GM12891 (cell line): ENCODE results near the gene DOCK8.

Experiments used
- DNase-seq: peaks from one replicate; pipeline ENCODE4 v3.0.0; 2011; ENCODE audit warnings: low spot score; ENCODE audit not compliant: insufficient read length
- FAIRE-seq: peaks from 2 replicates; lab custom pipeline; 2011; peaks lifted over from hg19 to GRCh38; lab: Jason Lieb, UNC
- PAX5 ChIP-seq: IDR thresholded peaks from 2 replicates; pipeline ENCODE4 v1.6.1; 2011; ENCODE audit warnings: low read length, moderate library complexity, mild to moderate bottlenecking; ENCODE audit not compliant: insufficient read depth, severe bottlenecking
- POLR2A ChIP-seq: IDR thresholded peaks from 2 replicates; pipeline ENCODE4 v1.6.1; 2011; ENCODE audit warnings: low read depth, low read length, control low read depth
- POLR2AphosphoS5 ChIP-seq: IDR thresholded peaks from 2 replicates; pipeline ENCODE4 v1.6.1; 2011; ENCODE audit warnings: low read depth, low read length, control low read depth
- POU2F2 ChIP-seq: IDR thresholded peaks from 2 replicates; pipeline ENCODE4 v1.6.1; 2011; ENCODE audit warnings: low read depth, mild to moderate bottlenecking, control low read depth, low read length, moderate library complexity
- SPI1 ChIP-seq: IDR thresholded peaks from 2 replicates; pipeline ENCODE4 v1.6.1; 2011; ENCODE audit warnings: low read depth, low read length, control low read depth
- TAF1 ChIP-seq: IDR thresholded peaks from 2 replicates; pipeline ENCODE4 v1.6.1; 2011; ENCODE audit warnings: low read depth, low read length, control low read depth

The DOCK8 gene

DNA sequence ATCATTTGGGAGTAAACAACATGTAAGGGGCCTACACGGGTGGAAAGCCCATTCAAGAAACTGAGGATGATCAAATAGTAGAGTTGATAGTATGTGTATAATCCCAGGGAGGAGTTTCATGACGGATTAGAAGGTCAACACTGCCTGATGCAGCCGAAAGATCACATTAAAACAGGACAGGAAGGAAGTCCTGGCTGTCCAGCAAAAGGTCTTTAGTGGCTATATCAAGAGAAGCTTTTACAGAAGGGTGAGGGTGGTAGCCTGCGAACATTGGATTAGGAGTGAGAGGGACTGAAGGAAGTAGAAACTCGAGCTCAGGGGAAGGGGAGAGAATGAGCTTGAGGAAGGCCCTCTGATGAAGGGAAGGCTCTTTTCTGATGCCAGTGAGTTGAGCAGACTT lies 36.0 kb downstream of the DOCK8 start:
- FAIRE-seq (no peak), DNase-seq (no peak)
- no peak for TF ChIP-seq SPI1
- no peak for TF ChIP-seq PAX5
- TF ChIP-seq POU2F2, result no peak
- no peak for TF ChIP-seq POLR2AphosphoS5
- no peak for TF ChIP-seq TAF1
- no peak for TF ChIP-seq POLR2A

DNA sequence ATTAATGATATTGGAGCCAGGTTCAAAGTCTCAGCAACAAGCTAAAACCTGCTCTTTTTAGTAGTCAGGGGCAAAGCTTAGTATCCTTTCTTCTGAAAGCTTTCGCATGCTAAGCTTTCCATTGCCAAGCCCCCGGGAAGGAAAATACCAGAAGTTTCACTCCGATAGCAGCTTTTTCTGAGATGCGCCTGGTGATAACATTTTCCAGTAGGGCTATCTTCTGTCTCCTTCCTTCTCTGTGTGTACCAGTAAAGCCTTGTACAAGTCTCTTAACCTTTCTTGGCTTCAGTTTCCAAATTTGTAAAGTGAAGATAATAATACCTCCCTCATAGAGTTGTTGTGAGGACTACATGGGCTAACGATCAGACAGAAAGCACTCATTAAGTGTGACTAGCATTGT lies 36.7 kb downstream of the DOCK8 start:
- DNase-seq (no peak), FAIRE-seq (no peak)
- TF ChIP-seq SPI1 (no peak), TAF1 (no peak), POU2F2 (no peak), POLR2AphosphoS5 (no peak), POLR2A (no peak), PAX5 (no peak)

DNA sequence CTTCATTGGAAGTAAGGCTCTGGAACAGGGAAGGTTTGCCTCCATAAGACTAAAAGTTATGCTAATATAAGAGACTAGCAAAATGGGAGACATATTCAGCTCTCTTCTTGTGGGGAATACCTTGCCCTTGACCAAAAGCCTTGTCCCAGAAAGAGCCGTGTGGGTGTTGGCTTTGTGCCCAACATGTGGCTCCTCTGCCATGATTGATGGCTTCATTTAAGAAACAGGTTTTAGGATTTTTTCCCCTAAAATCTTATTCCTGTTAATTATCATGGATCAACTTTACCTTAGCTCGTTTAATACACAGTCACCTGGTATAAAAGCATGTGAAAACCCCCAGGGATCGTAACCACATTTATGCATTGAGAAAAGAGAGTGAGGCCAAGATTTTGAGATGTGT lies 38.9 kb downstream of the DOCK8 start:
- no peak for FAIRE-seq
- no peak for DNase-seq
- TF ChIP-seq TAF1 (no peak), POLR2A (no peak), POLR2AphosphoS5 (no peak), PAX5 (no peak)

DNA sequence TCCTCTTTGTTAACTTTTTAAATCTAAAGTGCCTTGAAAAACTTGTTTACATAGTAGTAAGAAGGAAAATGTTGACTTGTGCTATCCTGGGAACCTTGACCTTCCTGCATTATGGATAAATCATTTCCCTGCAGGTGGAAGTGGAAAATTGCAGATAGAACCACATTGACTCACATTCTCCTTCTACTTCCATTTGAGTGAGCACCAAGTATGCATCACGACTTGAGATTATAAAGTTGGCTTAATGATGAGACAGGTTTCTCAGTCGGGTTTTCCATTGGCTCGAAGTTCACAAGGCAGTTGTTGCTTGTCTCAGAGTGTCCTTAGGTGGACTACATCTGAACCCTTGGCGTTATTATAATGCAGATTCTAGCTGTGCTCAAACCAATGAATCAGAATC lies 39.9 kb downstream of the DOCK8 start:
- no peak for TF ChIP-seq POU2F2
- no peak for TF ChIP-seq TAF1
- no peak for TF ChIP-seq SPI1
- no peak for TF ChIP-seq POLR2AphosphoS5
- no peak for TF ChIP-seq PAX5
- TF ChIP-seq POLR2A, result no peak
- DNase-seq (no peak), FAIRE-seq (no peak)

DNA sequence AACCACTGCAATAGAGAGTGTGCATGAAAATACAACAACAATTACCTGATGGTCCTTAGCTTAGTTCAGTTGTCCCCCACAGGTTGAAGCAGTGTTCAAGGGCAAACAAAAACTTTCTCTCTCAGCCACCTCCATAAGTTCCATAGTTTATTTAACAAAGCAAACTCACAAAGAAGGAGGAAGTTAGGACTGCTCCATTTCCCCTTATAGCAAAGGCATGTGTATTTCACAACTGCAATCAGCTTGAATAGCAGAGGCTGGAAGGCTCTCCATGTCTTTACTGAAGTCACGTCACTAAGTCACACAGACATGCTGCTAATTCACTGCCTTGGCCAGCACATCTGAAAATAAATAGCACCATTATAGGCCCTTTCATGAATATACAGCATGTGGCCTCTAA lies 43.3 kb downstream of the DOCK8 start:
- TF ChIP-seq PAX5, result no peak
- TF ChIP-seq TAF1, result no peak
- no peak for TF ChIP-seq SPI1
- TF ChIP-seq POLR2A, result no peak
- TF ChIP-seq POU2F2, result no peak
- no peak for TF ChIP-seq POLR2AphosphoS5
- DNase-seq (no peak), FAIRE-seq (peak; percentile 35)

DNA sequence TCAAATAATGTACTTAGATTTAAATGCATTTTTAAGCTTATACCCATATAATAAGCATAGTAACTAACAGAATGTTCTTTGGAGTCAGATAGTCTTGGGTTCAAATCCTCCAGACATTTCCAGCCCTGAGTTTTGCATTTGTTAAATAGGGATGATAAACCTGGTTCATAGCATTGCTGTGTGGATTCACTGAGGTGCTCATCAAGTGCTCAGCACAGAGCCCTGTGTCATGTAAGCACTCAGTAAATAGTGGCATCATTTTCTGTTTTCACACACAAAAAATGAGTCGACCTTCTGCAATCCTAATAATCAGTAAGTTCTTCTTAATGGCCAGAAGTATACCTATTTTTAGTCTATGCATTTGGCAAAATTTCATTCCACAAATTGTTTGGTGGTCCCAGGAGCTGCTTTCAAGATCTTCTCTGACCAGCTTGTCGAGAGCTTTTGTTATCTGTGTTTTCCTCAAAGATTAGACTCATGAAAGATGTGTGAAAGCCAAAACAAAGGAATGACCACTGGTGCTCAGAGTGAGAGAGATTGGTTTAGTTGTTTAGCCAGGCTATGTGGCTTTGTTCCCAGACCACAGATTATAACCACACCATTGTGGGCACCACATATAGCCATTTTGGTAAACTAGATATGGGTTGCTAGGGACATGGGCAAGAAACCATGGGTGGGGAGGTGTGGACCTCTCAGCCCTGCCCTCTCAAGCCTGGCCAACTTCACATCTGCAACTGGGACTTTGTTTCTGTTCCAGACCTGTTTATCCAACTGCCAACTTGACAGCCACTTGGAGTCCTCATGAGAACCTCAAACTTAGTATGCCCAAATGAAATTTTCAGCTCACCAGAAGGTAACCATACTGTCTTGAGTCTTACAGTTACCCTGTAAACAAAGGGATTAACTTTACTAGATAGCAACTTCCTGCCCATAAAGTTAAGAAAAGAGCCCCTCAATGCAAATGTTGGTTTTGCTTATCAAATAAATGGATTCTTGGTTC lies 45.0 kb downstream of the DOCK8 start:
- DNase-seq (no peak), FAIRE-seq (peak; percentile 60)
- TF ChIP-seq POLR2A, result no peak
- TF ChIP-seq TAF1, result no peak
- TF ChIP-seq POU2F2, result no peak
- no peak for TF ChIP-seq SPI1
- no peak for TF ChIP-seq POLR2AphosphoS5
- TF ChIP-seq PAX5, result no peak

DNA sequence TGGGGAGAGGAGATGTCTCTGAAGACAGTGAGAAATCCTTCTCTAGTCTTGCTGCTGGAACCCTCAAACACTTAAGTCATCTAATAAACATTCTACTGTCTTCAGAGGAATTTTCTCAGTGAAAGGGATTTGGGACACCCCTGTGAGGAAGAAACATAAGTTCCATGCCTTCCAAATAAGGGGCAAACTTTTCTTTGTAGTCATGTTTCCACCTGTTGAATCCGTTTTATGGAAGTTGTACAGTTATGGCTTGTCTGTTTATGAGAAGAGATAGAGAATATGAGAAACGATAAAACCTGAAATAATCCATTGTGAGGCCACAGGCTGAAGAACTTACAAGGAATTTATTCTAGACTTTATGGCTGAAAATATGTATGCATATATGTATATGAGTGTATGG lies 49.6 kb downstream of the DOCK8 start:
- FAIRE-seq (no peak), DNase-seq (no peak)

DNA sequence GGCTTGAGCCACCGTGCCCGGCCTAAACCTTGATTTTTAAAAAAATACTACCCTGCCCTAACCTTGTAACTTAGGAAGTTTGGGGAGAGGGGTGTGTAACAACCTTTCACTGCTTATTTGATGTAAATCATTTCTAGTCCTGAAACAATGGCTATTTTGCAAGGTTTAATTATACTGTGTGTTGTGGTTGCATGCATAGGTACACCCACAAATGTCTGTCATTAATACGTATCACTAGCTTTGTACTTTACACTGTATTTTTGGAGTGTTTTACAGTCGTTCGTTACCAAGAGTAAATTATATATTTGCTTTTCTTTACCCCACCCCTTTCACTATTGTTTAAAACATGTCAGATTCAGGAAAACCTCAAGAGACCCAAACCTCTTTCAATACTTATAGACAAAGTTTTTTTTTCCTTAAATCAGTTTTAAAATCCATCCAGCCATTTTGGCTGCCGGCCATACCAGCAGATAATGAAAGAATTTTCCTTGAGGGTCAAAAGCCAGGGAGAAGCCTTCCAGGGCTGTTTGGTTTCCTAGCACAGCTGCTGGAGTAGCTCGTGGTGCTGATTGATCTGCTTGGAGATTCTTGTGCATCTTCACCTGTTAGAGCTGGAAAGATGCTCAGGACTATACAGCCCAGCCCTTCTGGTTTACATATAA lies 50.7 kb downstream of the DOCK8 start:
- no peak for DNase-seq
- FAIRE-seq, result no peak
- TF ChIP-seq SPI1 (no peak), TAF1 (no peak), POLR2A (no peak), PAX5 (no peak), POU2F2 (no peak), POLR2AphosphoS5 (no peak)

More for the DNA sequence above, 49.6 kb downstream of the DOCK8 start:
- no peak for TF ChIP-seq POLR2A
- no peak for TF ChIP-seq POLR2AphosphoS5
- no peak for TF ChIP-seq POU2F2
- TF ChIP-seq TAF1, result no peak
- no peak for TF ChIP-seq PAX5
- no peak for TF ChIP-seq SPI1

DNA sequence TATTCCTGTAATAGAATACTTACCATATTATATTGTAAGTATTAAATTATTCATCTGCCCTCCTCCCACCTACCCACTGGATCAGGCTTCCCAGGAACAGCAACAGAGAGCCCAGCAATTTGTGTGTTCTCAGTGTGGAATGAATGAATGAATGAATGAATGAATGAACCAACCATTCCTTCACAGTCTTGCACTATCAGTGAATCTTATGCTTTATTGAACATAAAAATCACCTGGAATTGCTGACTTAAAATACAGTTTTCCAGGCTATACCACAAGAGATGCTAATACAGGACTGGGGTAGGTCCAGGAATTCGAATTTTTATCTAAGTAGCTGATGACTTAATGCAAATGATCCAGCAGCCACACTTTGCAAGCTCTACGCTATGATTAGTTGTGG lies 51.6 kb downstream of the DOCK8 start:
- FAIRE-seq, result no peak
- DNase-seq, result no peak
- TF ChIP-seq PAX5 (no peak), SPI1 (no peak), TAF1 (no peak), POLR2AphosphoS5 (no peak), POLR2A (no peak), POU2F2 (no peak)

DNA sequence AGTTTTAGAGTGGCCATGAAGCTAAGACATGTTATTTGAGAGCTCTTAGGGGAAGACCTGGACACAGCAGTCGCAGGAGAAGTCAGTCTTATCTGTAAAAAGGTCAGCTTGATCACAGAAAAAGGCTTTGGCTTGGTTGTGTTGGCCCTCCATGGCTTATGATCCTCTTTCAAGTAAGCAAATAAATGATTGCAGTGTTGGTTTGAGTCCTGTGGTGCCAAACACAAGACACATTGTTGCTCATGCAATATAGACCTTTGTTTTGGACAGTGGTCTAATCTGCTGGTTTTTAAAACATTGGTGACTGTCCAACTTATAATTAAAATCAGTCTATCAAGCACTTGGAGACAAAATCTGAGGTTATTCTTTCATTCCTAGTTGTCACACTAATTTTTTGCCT lies 54.0 kb downstream of the DOCK8 start:
- FAIRE-seq, result no peak
- no peak for DNase-seq
- TF ChIP-seq POLR2AphosphoS5 (no peak), SPI1 (no peak), TAF1 (no peak), POLR2A (no peak), PAX5 (no peak), POU2F2 (no peak)
